ENCODE data around the gene PRRC2B. TPM values are rescaled to one million over a fixed set of nuclear protein-coding genes. Genes with fewer than 3 reads are reported as not detected.

PRRC2B gene
- total and polyA plus RNA-seq, 11 donors: 59.9 to 193 (median 118) TPM

- Histone ChIP-seq H3K36me3 (peaks cover 0 to 18% (median 0%) of the 10 kb centered on the region in 9 donors), H3K4me1 (peaks cover 31 to 99% (median 91%) of the 10 kb centered on the region in 12 donors), H3K4me3 (no peak overlapping the region), H3K27me3 (no peaks in the 10 kb centered on the region), H3K9me3 (no peaks in the 10 kb centered on the region), H3K27ac (peak overlapping the region in 8 of 12 donors; percentile 6 to 69 (median 34))
- 17 to 22% (median 19%) methylated on average over 7 of the region's 7 CpGs for WGBS, 4 donors
- TF ChIP-seq CTCF (IDR thresholded peaks at IDR 0.05) (no peak), POLR2A (IDR thresholded peaks at IDR 0.05) (no peak)
- peak in 1 of 5 donors; percentile 53 for DNase-seq
- intact Hi-C loops (cut with DNase I): no loop called here
- ATAC-seq: peak in 3 of 4 donors; percentile 35 to 59 (median 45)
Observed at GRCh38 chr9:131418143-131419025, 24.5 kb downstream of the PRRC2B start.

GRCh38 chr9:131419026-131419614 lies 25.2 kb downstream of the PRRC2B start:
- ATAC-seq (no peak), DNase-seq (no peak)
- WGBS, 4 donors: 49 to 58% (median 52%) methylated on average over 8 of the region's 8 CpGs
- intact Hi-C loops (cut with DNase I): no loop called here
- TF ChIP-seq CTCF (IDR thresholded peaks at IDR 0.05): no peak
- TF ChIP-seq POLR2A (IDR thresholded peaks at IDR 0.05): no peak
- Histone ChIP-seq H3K27me3 (no peaks in the 10 kb centered on the region), H3K36me3 (peaks cover 0 to 13% (median 0%) of the 10 kb centered on the region in 9 donors), H3K4me1 (peaks cover 31 to 100% (median 93%) of the 10 kb centered on the region in 12 donors), H3K9me3 (no peaks in the 10 kb centered on the region), H3K4me3 (no peak overlapping the region), H3K27ac (peak overlapping the region in 6 of 12 donors; percentile 6 to 69 (median 34))

- DNase-seq: no peak
- intact Hi-C loops (cut with DNase I): no loop called here
- Histone ChIP-seq H3K9me3 (no peaks in the 10 kb centered on the region), H3K4me3 (no peak overlapping the region), H3K27me3 (no peaks in the 10 kb centered on the region), H3K27ac (peak overlapping the region in 1 of 12 donors; percentile 69), H3K4me1 (peaks cover 31 to 99% (median 90%) of the 10 kb centered on the region in 12 donors), H3K36me3 (peaks cover 0 to 13% (median 0%) of the 10 kb centered on the region in 9 donors)
- ATAC-seq: no peak
- WGBS, 4 donors: 72 to 79% (median 78%) methylated on average over 12 of the region's 12 CpGs
- TF ChIP-seq POLR2A (IDR thresholded peaks at IDR 0.05) (no peak), CTCF (IDR thresholded peaks at IDR 0.05) (no peak)
Observed at GRCh38 chr9:131419716-131420115, 25.8 kb downstream of the PRRC2B start.
